Liver (tissue), 3 donors: ENCODE measurements around the gene ECI2.

ENCODE experiments used
- ATF3 ChIP-seq: IDR thresholded peaks from 2 replicates; pipeline ENCODE4 v1.6.1; 2016; ENCODE audit warnings: antibody characterized with exemption
- CTCF ChIP-seq: fragments of 150-350 bp; IDR thresholded peaks from 2 replicates; pipeline ENCODE4 v1.5.1; 2017; ENCODE audit warnings: improper control_type of control experiment, low read depth, low read length; ENCODE audit not compliant: missing input control
- EGR1 ChIP-seq, 2 donors: IDR thresholded peaks; 2 replicates each; pipeline ENCODE4 v1.6.1; 2016 to 2018; ENCODE audit warnings: antibody characterized with exemption in 2 of 2, low read depth in 2 of 2
- GABPA ChIP-seq, 2 donors: IDR thresholded peaks in 1 of 2; conservative IDR thresholded peaks in 1 of 2; 2 replicates each; pipeline ENCODE4 v1.6.1; 2016; ENCODE audit warnings: antibody characterized with exemption in 2 of 2, mild to moderate bottlenecking in 1 of 2, moderate library complexity in 1 of 2
- JUND ChIP-seq, 2 donors: IDR thresholded peaks; 2 replicates each; pipeline ENCODE4 v1.6.1; 2016; ENCODE audit warnings: antibody characterized with exemption in 2 of 2
- RAD21 ChIP-seq, 2 donors: IDR thresholded peaks; 2 replicates each; pipeline ENCODE4 v1.6.1; 2016; ENCODE audit warnings: antibody characterized with exemption in 2 of 2, mild to moderate bottlenecking in 2 of 2
- REST ChIP-seq: IDR thresholded peaks from 2 replicates; pipeline ENCODE4 v1.6.1; 2016; ENCODE audit warnings: antibody characterized with exemption, mild to moderate bottlenecking
- RXRA ChIP-seq, 2 donors: IDR thresholded peaks; 2 replicates each; pipeline ENCODE4 v1.6.1; 2017 to 2018; ENCODE audit warnings: antibody characterized with exemption in 2 of 2, mild to moderate bottlenecking in 1 of 2
- SP1 ChIP-seq: IDR thresholded peaks from 2 replicates; pipeline ENCODE4 v1.6.1; 2018; ENCODE audit warnings: antibody characterized with exemption, mild to moderate bottlenecking
- TAF1 ChIP-seq: conservative IDR thresholded peaks from 2 replicates; pipeline ENCODE4 v1.6.1; 2016; ENCODE audit warnings: antibody characterized with exemption, mild to moderate bottlenecking
- YY1 ChIP-seq: IDR thresholded peaks from 2 replicates; pipeline ENCODE4 v1.6.1; 2016; ENCODE audit warnings: antibody characterized with exemption, mild to moderate bottlenecking
- donor health status: healthy.
- donor health status: healthy.

GRCh38 chr6:4139272-4139671 is 3.9 kb upstream of the ECI2 start:
- TF ChIP-seq CTCF, result no peak
- TF ChIP-seq RAD21 (IDR thresholded peaks at IDR 0.05), result no peak
- TF ChIP-seq EGR1 (IDR thresholded peaks at IDR 0.05; ENCODE audit: low read depth in 2 of 2), result no peak
- TF ChIP-seq YY1, result no peak
- no peak for TF ChIP-seq TAF1
- TF ChIP-seq SP1, result no peak
- no peak for TF ChIP-seq REST
- no peak for TF ChIP-seq ATF3
- no peak for TF ChIP-seq JUND (IDR thresholded peaks at IDR 0.05)
- TF ChIP-seq RXRA (IDR thresholded peaks at IDR 0.05), result no peak
- no peak for TF ChIP-seq GABPA (IDR thresholded peaks at IDR 0.05 in 1 of 2, conservative IDR thresholded peaks at IDR 0.05 in 1 of 2)
